Esophagus squamous epithelium (tissue), 5 donors: ENCODE data around the gene THAP11. TPM values are rescaled to one million over a fixed set of nuclear protein-coding genes. Genes with fewer than 3 reads are reported as not detected.

ENCODE experiments used
- DNase-seq: peaks from one replicate; lab custom pipeline; 2025; lab: John Stamatoyannopoulos, UW
- H3K27ac ChIP-seq, 4 donors: fragments of 200-600 bp; sonication (generic); one replicate each; pipeline ENCODE4 v1.5.1; 2016 to 2019; ENCODE audit warnings: mild to moderate bottlenecking in 1 of 4
- H3K27me3 ChIP-seq, 4 donors: fragments of 200-600 bp; sonication (generic); 1 replicate in 3 of 4; 2 replicates in 1 of 4; pipeline versions ENCODE4 v1.5.1 to v1.6.0; 2017 to 2021; ENCODE audit warnings: antibody characterized with exemption in 1 of 4
- H3K36me3 ChIP-seq, 3 donors: fragments of 200-600 bp; sonication (generic); one replicate each; pipeline ENCODE4 v1.5.1; 2016 to 2019
- H3K4me1 ChIP-seq, 3 donors: fragments of 200-600 bp; sonication (generic); one replicate each; pipeline ENCODE4 v1.5.1; 2017 to 2019
- H3K4me3 ChIP-seq, 4 donors: fragments of 200-600 bp; sonication (generic); 1 replicate in 3 of 4; 2 replicates in 1 of 4; pipeline ENCODE4 v1.5.1; 2016 to 2019; ENCODE audit warnings: mild to moderate bottlenecking in 2 of 4, moderate library complexity in 1 of 4
- H3K9me3 ChIP-seq, 3 donors: fragments of 200-600 bp; sonication (generic); one replicate each; pipeline ENCODE4 v1.5.1; 2016 to 2019
- CTCF ChIP-seq, 6 experiments: fragments of 450-650 bp in 4 of 6; fragments of 200-600 bp in 2 of 6; sonication (generic) in 2 of 6; IDR thresholded peaks; one replicate each; pipeline ENCODE4 v1.5.1; 2016 to 2019; ENCODE audit warnings: antibody characterized with exemption in 6 of 6, mild to moderate bottlenecking in 4 of 6, moderate library complexity in 4 of 6
- POLR2A ChIP-seq, 4 donors: fragments of 450-650 bp; IDR thresholded peaks; one replicate each; pipeline ENCODE4 v1.6.1; 2017; ENCODE audit warnings: antibody characterized with exemption in 4 of 4, mild to moderate bottlenecking in 4 of 4, moderate library complexity in 3 of 4
- WGBS, 2 donors: methylation state at CpG; one replicate each; pipeline ENCODE4 v1.1.5; 2018; 5-methylcytosine and 5-hydroxymethylcytosine counted together
- intact Hi-C: fragments of 100-400 bp; cut with DNase I; formaldehyde crosslinking; loops from one replicate; pipeline ENCODE4 v1.15.0; 2022
- total RNA-seq, 4 donors: library from RNA; depleted of rRNA; stranded (reverse); fragments of >200 nt; gene quantifications; one replicate each; pipeline ENCODE4 v1.1.0, GENCODE V29; 2016
- donor health status: DM: yes; HTN: yes; CAD: no.

THAP11 gene
- total RNA-seq, 4 donors from 2014 or later, result 35.8 to 48.8 (median 42.1) TPM

DNA sequence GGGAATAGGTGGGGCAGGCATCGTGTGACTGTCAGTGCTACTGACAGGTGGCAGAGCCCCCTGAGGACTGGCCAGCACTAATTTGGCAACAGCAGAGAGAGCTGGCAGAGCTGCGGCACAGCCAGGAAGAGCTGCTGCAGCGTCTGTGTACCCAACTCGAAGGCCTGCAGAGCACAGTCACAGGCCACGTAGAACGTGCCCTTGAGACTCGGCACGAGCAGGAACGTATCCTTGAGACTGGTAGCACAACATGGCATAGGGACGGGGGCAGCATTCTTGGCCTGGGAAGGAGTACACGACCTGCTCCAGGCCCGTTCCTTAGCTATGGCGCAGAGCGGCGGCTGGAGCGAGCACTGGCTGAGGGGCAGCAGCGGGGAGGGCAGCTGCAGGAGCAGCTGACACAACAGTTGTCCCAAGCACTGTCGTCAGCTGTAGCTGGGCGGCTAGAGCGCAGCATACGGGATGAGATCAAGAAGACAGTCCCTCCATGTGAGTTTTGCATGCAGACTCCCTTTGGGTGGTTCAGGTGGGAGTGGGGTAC lies 39.6 kb downstream of the THAP11 start:
- no peak for DNase-seq
- Histone ChIP-seq H3K36me3 (peaks cover 60 to 98% (median 70%) of the 10 kb centered on the region in 3 donors), H3K4me3 (no peak overlapping the region), H3K27ac (no peak overlapping the region), H3K27me3 (no peaks in the 10 kb centered on the region), H3K4me1 (peaks cover 11 to 20% (median 13%) of the 10 kb centered on the region in 3 donors), H3K9me3 (no peaks in the 10 kb centered on the region)
- TF ChIP-seq POLR2A (IDR thresholded peaks at IDR 0.05), result no peak
- no peak for TF ChIP-seq CTCF (IDR thresholded peaks at IDR 0.05)
- intact Hi-C loops, result loop anchor here (5.0 kb wide), 1 partner anchor 41 kb away; no protein-coding TSS in a partner anchor
- 93 to 96% methylated on average over 12 to 13 of the region's 21 CpGs for WGBS, 2 donors

GRCh38 chr16:67882374-67883145 lies 40.4 kb downstream of the THAP11 start:
- no peaks in the 10 kb centered on the region for H3K27me3 ChIP-seq
- WGBS, 2 donors, result 84 to 91% methylated on average over 10 to 11 of the region's 18 CpGs
- peaks cover 11 to 20% (median 13%) of the 10 kb centered on the region in 3 donors for H3K4me1 ChIP-seq
- no peak for DNase-seq
- no peaks in the 10 kb centered on the region for H3K9me3 ChIP-seq
- intact Hi-C loops, result loop anchor here (5.0 kb wide), 1 partner anchor 40 kb away; no protein-coding TSS in a partner anchor
- no peak overlapping the region for H3K4me3 ChIP-seq
- TF ChIP-seq POLR2A (IDR thresholded peaks at IDR 0.05) (no peak), CTCF (IDR thresholded peaks at IDR 0.05) (no peak)
- H3K36me3 ChIP-seq, result peaks cover 57 to 93% (median 62%) of the 10 kb centered on the region in 3 donors
- no peak overlapping the region for H3K27ac ChIP-seq

- WGBS, 2 donors, result 64 to 71% methylated on average over 6 of the region's 6 CpGs
- peak overlapping the region in 2 of 4 donors; percentile 59 to 71 for H3K27ac ChIP-seq
- TF ChIP-seq POLR2A (IDR thresholded peaks at IDR 0.05) (no peak), CTCF (IDR thresholded peaks at IDR 0.05) (no peak)
- no peak overlapping the region for H3K4me3 ChIP-seq
- H3K27me3 ChIP-seq, result no peaks in the 10 kb centered on the region
- H3K9me3 ChIP-seq, result no peaks in the 10 kb centered on the region
- H3K36me3 ChIP-seq, result peaks cover 50 to 86% (median 54%) of the 10 kb centered on the region in 3 donors
- DNase-seq, result no peak
- intact Hi-C loops, result loop anchor here (5.0 kb wide), 1 partner anchor 39 kb away; no protein-coding TSS in a partner anchor
- H3K4me1 ChIP-seq, result peaks cover 11 to 20% (median 13%) of the 10 kb centered on the region in 3 donors
Observed at GRCh38 chr16:67883146-67883871, 41.2 kb downstream of the THAP11 start.

DNA sequence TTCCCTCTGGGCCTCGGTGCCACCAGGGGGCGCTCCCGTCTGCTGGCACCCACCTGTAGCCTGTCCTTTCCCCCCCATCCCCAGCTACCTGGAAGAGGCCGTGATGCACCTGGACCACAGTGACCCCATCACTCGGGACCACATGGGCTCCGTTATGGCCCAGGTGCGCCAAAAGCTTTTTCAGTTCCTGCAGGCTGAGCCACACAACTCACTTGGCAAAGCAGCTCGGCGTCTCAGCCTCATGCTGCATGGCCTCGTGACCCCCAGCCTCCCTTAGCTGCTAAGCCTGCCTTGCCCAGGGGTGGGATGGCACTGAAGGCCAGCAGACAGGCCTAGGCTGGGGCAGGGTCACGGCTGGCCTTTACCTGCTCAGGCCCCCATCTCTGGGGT lies 41.7 kb downstream of the THAP11 start:
- peak overlapping the region in 3 of 4 donors; percentile 48 to 71 (median 59) for H3K27ac ChIP-seq
- intact Hi-C loops, result loop anchor here (5.0 kb wide), 1 partner anchor 38 kb away; no protein-coding TSS in a partner anchor
- TF ChIP-seq POLR2A (IDR thresholded peaks at IDR 0.05) (no peak), CTCF (IDR thresholded peaks at IDR 0.05) (peak; percentile 78 to 91 (median 84))

More for the DNA sequence above, 41.7 kb downstream of the THAP11 start:
- Histone ChIP-seq H3K36me3 (peaks cover 44 to 80% (median 49%) of the 10 kb centered on the region in 3 donors), H3K4me3 (no peak overlapping the region), H3K9me3 (no peaks in the 10 kb centered on the region), H3K4me1 (peaks cover 11 to 20% (median 13%) of the 10 kb centered on the region in 3 donors), H3K27me3 (no peaks in the 10 kb centered on the region)
- DNase-seq, result no peak
- WGBS, 2 donors, result 45 to 49% methylated on average over 6 to 9 of the region's 11 CpGs
